ENCODE data around the gene ARF1. TPM values are rescaled to one million over a fixed set of nuclear protein-coding genes. Genes with fewer than 3 reads are reported as not detected.

The ARF1 gene
- total RNA-seq, 2 donors from 2014 or later: 478 to 512 TPM

DNA sequence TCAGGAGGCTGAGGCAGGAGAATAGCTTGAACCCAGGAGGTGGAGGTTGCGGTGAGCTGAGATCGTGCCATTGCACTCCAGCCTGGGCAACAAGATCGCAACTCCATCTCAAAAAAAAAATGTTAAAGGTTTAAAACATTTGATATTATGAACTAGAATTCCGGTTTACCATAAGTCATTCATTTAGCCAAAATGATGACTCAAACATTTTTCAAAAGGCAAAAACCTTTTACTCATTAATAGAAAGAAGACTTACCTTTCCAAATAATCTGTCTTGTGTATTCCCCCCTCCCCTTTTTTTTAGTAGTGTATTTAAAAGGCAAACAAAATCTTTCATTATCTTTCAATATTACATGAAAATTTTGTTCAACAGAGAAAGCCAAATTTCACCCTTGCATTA, 34.8 kb downstream of the ARF1 start:
- Histone ChIP-seq H3K4me1 (replicated peaks) (no peaks in the 10 kb centered on the region), H3K27me3 (replicated peaks; ENCODE audit: insufficient read depth) (no peaks in the 10 kb centered on the region), H3K4me3 (no peak overlapping the region), H3K9me3 (no peaks in the 10 kb centered on the region), H3K27ac (no peak overlapping the region), H3K36me3 (no peaks in the 10 kb centered on the region)
- no peak for DNase-seq (ENCODE audit: low spot score)
- 96% methylated on average over 4 of the region's 4 CpGs for WGBS
- intact Hi-C loops (cut with DNase I): no loop called here
- TF ChIP-seq, protein P1, sequence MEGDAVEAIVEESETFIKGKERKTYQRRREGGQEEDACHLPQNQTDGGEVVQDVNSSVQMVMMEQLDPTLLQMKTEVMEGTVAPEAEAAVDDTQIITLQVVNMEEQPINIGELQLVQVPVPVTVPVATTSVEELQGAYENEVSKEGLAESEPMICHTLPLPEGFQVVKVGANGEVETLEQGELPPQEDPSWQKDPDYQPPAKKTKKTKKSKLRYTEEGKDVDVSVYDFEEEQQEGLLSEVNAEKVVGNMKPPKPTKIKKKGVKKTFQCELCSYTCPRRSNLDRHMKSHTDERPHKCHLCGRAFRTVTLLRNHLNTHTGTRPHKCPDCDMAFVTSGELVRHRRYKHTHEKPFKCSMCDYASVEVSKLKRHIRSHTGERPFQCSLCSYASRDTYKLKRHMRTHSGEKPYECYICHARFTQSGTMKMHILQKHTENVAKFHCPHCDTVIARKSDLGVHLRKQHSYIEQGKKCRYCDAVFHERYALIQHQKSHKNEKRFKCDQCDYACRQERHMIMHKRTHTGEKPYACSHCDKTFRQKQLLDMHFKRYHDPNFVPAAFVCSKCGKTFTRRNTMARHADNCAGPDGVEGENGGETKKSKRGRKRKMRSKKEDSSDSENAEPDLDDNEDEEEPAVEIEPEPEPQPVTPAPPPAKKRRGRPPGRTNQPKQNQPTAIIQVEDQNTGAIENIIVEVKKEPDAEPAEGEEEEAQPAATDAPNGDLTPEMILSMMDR (IDR thresholded peaks at IDR 0.05): no peak
- TF ChIP-seq POLR2A (IDR thresholded peaks at IDR 0.05): no peak
- no peak for TF ChIP-seq POLR2AphosphoS5 (IDR thresholded peaks at IDR 0.05)

DNA sequence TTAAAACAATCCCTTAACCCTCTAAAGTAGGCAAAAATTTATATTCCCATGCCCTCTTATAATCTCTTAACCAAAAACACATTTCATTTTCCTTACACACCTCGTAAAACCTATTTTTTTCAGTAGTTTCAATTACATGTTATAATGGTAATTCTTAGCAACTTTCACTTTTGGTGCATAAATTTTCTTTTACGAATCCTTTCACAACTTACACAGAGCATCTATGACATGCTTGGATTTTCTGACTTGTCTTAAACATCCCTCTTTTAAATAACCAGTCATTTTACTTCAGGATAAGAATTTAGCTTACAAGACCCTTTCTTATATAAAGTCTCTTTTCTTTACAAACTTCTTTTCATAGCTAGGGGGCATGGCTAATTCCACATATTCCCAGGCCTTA, 35.5 kb downstream of the ARF1 start:
- intact Hi-C loops (cut with DNase I): no loop called here
- Histone ChIP-seq H3K4me1 (replicated peaks) (no peaks in the 10 kb centered on the region), H3K27me3 (replicated peaks; ENCODE audit: insufficient read depth) (no peaks in the 10 kb centered on the region), H3K9me3 (no peaks in the 10 kb centered on the region), H3K4me3 (no peak overlapping the region), H3K36me3 (no peaks in the 10 kb centered on the region), H3K27ac (no peak overlapping the region)
- TF ChIP-seq POLR2A (IDR thresholded peaks at IDR 0.05): no peak
- TF ChIP-seq, protein P1 (IDR thresholded peaks at IDR 0.05): no peak
- no peak for TF ChIP-seq POLR2AphosphoS5 (IDR thresholded peaks at IDR 0.05)
- 86% methylated on average over 2 of the region's 2 CpGs for WGBS
- DNase-seq (ENCODE audit: low spot score): no peak

DNA sequence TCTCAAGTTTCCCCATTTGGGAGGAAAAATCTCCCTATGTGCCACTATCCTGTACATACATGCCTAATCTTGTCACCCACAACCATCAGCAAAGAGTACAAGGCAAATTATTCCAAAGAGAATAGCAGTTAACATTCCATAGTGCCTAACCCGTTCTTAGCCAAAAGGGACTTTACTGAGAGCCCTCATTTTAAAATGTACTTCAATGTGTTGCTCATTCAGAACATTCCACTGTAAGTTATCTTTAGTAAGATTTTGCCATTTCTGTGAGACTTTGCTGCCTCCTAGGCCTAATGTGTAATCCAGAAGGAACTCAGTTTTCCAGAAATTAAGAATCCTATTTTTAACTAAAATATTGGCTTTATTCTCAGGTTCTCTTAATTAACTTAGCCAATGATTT, 37.8 kb downstream of the ARF1 start:
- intact Hi-C loops (cut with DNase I): no loop called here
- H3K4me1 ChIP-seq (replicated peaks): no peaks in the 10 kb centered on the region
- TF ChIP-seq POLR2AphosphoS5 (IDR thresholded peaks at IDR 0.05) (no peak), POLR2A (IDR thresholded peaks at IDR 0.05) (no peak)
- TF ChIP-seq, protein P1 (IDR thresholded peaks at IDR 0.05): no peak
- H3K36me3 ChIP-seq: no peaks in the 10 kb centered on the region
- no peak overlapping the region for H3K27ac ChIP-seq
- WGBS: 29% methylated on average over 1 of the region's 1 CpG
- no peaks in the 10 kb centered on the region for H3K9me3 ChIP-seq
- DNase-seq (ENCODE audit: low spot score): no peak
- no peaks in the 10 kb centered on the region for H3K27me3 ChIP-seq (replicated peaks; ENCODE audit: insufficient read depth)
- H3K4me3 ChIP-seq: no peak overlapping the region

DNA sequence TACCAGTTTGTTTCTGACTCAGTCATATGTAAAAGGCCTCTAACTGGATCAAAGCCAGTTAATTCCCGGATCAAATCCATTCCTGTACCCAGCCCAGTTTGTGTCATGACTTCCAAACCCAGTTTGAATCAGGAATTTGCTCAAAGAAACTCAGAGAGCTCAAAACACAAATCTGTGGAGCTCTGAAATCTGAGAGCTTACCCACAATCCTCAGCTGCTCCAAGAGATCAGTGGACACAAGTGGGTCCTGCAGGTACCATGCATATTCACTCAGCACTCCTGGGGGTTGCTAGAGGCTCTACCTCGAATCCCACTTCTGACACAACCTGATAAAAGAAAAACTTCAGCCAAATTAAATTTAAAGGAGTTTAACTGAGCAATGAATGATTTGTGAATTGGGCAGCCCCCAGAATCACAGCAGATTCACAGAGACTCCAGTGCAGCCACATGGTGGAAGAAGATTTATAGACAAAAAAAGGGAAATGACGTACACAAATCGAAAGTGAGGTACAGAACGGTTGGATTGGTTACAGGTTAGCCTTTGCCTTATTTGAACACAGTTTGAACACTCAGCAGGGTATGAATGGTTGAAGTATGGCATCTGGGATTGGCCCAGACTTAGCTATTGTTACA, 38.5 kb downstream of the ARF1 start:
- Histone ChIP-seq H3K4me3 (no peak overlapping the region), H3K36me3 (no peaks in the 10 kb centered on the region), H3K27me3 (replicated peaks; ENCODE audit: insufficient read depth) (no peaks in the 10 kb centered on the region), H3K27ac (no peak overlapping the region), H3K9me3 (no peaks in the 10 kb centered on the region), H3K4me1 (replicated peaks) (no peaks in the 10 kb centered on the region)
- no peak for DNase-seq (ENCODE audit: low spot score)
- 58% methylated on average over 5 of the region's 5 CpGs for WGBS
- intact Hi-C loops (cut with DNase I): no loop called here
- TF ChIP-seq POLR2A (IDR thresholded peaks at IDR 0.05) (no peak), POLR2AphosphoS5 (IDR thresholded peaks at IDR 0.05) (no peak)
- TF ChIP-seq, protein P1 (IDR thresholded peaks at IDR 0.05): no peak

DNA sequence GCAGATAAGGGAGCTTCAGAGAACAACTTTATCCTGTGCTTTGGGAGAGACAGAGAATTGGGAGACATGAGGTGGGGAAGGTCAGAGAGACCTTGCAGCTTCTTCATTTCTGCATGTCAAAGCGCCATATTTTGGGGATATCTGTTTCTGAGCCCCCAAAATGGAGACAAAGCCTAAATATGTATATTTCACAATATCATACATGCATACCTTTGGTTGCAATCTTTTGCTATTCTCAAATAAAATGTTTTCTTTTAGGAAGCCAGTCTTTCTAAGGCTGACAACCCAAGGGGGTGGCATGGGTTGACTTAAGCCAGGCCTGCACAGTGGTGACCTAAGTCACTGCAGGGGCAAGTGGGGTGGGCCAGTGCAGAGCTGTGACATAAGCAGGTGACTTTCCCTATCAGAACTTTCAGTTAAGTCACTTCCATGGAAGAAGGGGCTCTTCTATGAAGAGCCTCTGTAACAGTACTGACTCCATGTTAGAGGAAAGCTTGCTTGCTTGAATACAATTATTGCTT, 40.5 kb downstream of the ARF1 start:
- no peaks in the 10 kb centered on the region for H3K4me1 ChIP-seq (replicated peaks)
- no peak for DNase-seq (ENCODE audit: low spot score)
- no peaks in the 10 kb centered on the region for H3K27me3 ChIP-seq (replicated peaks; ENCODE audit: insufficient read depth)
- no peaks in the 10 kb centered on the region for H3K9me3 ChIP-seq
- intact Hi-C loops (cut with DNase I): no loop called here
- H3K4me3 ChIP-seq: no peak overlapping the region
- no peaks in the 10 kb centered on the region for H3K36me3 ChIP-seq
- no peak overlapping the region for H3K27ac ChIP-seq
- WGBS: 64% methylated on average over 1 of the region's 1 CpG
- TF ChIP-seq POLR2AphosphoS5 (IDR thresholded peaks at IDR 0.05) (no peak), POLR2A (IDR thresholded peaks at IDR 0.05) (no peak)
- TF ChIP-seq, protein P1 (IDR thresholded peaks at IDR 0.05): no peak
